ENCODE measurements around the gene DUSP1.
A peak's percentile ranks its signal among the peaks of the same experiment; 100 is the strongest.
"Not testable (repeated sequence)": the region's sequence is repeated elsewhere in the genome, so short reads cannot be mapped to it uniquely, and the experiment has no call there.

Gene DUSP1, protein sequence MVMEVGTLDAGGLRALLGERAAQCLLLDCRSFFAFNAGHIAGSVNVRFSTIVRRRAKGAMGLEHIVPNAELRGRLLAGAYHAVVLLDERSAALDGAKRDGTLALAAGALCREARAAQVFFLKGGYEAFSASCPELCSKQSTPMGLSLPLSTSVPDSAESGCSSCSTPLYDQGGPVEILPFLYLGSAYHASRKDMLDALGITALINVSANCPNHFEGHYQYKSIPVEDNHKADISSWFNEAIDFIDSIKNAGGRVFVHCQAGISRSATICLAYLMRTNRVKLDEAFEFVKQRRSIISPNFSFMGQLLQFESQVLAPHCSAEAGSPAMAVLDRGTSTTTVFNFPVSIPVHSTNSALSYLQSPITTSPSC

GRCh38 chr5:172770675-172771438 is at the start of gene DUSP1:
DUSP1 (minus strand) TSS chr5:172771195; CDS start chr5:172770952, 243 bp downstream.
- DNase-seq (ENCODE audit: low read depth in 4 of 4, low spot score in 1 of 4) = peak; percentile 94 to 99 (median 96)

DNA sequence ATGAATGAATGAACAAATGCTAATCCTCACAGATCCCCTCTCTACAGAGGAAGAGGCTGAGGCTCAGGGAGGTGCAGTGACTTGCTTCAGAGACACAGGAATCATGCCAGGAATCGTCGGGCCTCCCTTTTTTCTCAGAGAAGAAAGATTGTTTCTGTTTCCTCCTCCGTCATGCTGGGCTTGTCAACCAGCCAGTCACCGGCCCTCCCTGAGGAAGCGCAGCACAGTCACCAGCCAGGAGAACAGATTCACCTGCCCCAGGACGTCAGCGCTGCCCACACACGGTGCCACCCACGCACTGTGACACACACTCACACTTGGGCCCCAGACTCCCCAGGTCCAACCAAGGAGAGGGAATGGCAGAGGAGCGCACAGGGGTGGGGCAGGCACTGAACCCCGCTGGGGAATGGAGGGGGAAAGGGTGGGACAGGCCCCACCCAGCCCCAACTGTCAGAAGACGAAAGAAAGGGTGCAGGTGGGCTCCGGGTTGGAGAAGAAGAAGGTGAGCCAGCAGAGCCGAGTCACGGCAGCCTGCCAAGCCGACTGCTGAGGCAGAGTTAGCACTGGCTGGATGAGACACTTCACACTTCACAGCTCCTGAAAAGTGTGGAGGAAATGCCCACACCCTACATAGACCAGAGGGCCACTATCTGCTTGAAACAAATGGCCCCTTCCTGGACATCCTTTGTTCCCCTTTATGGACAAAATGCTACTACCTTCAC is 49.2 kb upstream of the DUSP1 start:
- DNase-seq (ENCODE audit: low read depth in 4 of 4, low spot score in 1 of 4) = peak in 1 of 4 experiments; percentile 23

DNA sequence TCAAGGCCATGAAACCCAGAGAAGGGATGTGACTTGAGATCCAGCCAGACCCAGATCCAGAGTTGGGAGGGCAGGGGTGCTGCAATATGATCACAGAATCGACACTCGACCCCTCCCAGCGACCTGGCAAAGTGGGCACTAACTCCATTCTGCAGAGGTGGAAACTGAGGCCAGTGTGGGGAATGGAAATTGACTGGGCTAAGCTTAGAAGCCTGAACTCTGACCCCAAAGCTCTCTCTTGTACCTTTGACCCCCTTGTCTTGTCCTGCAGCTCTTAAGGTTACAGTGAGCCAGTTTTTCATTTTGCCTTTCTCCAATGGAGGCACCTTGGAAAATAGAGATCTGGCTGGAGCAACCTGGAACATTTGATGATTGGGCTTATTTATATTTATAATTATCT is 48.6 kb upstream of the DUSP1 start:
- DNase-seq (ENCODE audit: low read depth in 4 of 4, low spot score in 1 of 4) = no peak

DNA sequence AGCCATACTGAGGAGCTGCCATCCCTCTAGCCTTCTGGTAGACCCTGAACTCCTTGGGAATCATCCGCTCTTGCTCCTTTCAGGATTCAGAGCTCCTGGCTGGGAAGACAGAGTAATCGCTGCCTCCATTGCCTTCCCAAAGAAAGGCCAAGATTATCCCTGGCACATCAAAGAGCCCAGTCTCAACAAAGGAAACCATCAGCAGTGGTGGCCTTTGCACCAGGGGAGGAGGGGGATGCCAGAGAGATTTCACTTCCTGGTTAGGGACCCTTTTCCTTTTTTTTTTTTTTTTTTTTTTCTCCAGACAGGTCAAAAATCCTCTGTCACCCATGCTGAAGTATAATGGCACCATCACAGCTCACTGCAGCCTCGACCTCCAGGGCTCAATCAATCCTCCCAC is 47.1 kb upstream of the DUSP1 start:
- no peak for DNase-seq (ENCODE audit: low read depth in 4 of 4, low spot score in 1 of 4)

DNA sequence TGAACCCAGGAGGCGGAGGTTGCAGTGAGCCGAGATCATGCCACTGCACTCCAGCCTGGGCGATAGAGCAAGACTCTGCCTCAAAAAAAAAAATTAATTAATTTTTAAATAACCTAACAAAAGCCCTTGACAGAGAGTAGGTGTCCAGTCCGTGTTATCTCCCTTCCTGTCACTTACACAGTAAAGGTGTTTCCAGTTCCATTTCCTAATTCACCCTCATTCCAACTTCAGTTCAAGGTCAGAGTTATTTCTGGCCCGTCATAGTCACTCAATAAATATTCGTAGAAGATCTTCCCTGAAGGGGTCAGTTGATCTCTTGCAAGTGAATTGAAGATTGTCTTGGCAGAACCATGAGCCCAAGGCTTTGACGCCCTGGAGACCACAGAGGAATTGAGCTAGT is 46.7 kb upstream of the DUSP1 start:
- no peak for DNase-seq (ENCODE audit: low read depth in 4 of 4, low spot score in 1 of 4)

- no peak for DNase-seq (ENCODE audit: low read depth in 4 of 4, low spot score in 1 of 4)
Measured at GRCh38 chr5:172816925-172817562, 46.0 kb upstream of the DUSP1 start.

DNA sequence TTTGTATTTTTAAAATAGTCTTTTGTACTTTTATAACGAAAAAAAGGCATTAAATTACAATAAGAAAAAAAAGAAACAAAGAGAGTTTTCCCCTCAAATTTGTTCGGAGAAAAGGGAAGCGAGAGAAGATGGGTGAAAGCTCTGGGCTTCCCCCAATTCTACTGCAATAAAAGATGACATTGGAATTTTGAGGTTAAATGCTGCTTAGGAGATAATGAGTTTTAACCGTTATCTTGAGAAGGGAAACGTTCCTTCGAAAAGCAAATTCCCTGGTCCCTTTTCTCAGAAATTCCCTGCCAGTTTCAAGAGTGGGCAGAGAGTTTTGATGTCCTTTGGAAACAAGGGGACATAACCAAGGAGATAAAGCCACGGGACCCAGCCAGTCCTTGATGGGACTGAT is 44.6 kb upstream of the DUSP1 start:
- DNase-seq (ENCODE audit: low read depth in 4 of 4, low spot score in 1 of 4) = no peak

GRCh38 chr5:172810996-172811395 is 40.0 kb upstream of the DUSP1 start:
- DNase-seq (ENCODE audit: low read depth in 4 of 4, low spot score in 1 of 4) = not testable (repeated sequence)

DNA sequence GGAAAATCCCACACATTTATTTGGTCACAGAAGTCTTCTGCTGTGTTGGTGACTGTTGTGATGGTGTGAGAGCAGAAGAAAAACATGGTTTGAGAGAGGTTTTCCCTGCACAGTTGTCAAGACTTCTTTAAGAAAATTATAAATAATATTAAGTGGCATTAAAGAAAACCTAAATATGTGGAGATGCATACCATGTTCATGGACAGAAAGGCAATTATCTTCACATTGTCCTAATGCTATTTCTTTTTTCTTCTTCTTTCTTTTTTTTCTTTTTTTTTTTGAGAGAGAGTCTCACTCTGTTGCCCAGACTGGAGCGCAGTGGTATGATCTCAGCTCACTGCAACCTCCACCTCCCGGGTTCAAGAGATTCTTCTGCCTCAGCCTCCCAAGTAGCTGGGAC is 38.8 kb upstream of the DUSP1 start:
- no peak for DNase-seq (ENCODE audit: low read depth in 4 of 4, low spot score in 1 of 4)

DNA sequence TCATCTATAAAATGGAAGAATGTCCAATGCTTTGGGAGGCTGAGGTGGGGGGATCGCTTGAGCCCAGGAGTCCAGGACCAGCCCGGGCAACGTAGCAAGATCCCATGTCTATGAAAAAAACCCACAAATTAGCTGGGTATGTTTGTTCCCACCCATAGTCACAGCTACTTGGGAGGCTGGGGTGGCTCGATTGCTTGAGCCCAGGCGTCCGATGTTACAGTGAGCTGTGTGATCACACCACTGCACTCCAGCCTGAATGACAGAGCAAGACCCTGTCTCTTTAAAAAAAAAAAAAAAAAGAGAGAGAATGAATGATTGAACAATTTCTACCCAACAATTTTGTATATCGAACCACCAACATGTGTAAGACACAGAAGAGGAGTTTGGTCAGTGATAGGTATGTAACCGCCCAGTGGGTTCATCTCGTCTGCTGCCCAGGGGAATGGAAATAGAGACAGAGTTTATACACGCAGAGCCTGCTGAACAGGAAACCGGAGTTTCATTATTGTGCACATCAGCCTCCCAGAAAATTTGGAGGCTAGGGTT is 36.8 kb upstream of the DUSP1 start:
- no peak for DNase-seq (ENCODE audit: low read depth in 4 of 4, low spot score in 1 of 4)

DNA sequence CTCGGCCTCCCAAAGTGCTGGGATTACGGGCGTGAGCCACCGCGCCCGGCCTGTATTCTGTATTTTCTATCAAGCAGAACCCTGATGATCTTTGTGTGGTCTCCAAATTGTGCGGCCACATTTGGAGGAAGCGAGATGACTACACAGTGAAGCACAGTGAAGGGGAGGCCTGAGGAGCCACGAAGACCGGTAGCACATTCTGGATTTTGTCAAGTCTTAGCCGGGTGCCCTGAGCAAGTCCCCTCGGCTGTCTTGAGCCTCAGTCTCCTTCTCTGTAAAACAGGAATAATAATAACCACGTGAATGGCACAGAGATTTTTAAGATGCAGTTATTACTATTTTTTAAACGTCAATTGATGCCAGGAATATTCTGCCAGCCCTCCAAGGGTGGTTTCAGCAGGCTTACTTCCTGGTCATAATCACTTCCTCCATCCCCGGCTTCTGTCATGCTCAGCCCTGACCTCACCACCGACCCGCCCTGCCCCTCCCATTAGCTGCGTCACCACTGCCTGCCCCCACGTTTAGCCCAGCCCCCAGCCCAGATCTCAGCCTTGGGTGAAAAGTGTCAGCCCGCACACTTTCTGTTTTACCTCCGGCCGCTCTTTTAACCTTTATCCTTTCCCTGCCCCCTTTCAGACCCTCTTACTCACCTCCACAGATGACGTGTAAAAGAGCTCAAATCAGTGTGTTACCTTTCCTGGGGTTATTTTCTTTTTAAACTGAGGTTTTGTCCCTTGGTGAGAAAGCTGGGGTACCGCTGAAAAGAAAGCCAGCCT is 36.1 kb upstream of the DUSP1 start:
- DNase-seq (ENCODE audit: low read depth in 4 of 4, low spot score in 1 of 4) = peak; percentile 63 to 94 (median 76)

GRCh38 chr5:172805736-172806255 is 34.8 kb upstream of the DUSP1 start:
- no peak for DNase-seq (ENCODE audit: low read depth in 4 of 4, low spot score in 1 of 4)

DNA sequence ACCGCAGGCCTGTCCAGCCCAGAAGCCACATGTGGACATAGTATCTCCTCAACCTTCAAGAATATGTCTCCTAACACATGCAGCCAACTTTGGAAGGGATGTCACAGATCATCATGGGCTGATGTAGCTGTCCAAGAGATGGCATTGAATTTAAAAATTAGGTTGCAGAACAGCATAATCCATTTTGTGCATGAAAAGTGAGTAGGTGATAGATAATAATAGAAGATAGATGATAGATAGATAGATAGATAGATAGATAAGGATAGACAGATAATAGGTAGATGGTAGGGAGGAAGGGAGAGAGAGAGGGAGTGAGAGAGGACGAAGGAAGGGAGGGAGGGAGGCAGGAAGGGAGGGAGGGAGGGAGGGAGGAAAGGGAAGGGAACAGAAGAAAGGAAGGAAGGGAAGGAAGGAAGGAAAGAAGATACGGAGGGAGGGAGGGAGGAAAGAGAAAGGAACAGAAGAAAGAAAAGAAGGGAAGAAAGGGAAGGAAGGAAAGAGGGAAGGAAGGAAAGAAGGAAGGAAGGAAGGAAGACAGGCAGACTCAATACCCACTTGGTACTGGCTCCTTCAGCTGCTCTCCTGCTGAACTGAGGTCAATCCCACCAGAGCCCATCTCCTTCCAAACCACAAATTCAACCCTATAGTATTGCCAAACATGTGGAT is 34.2 kb upstream of the DUSP1 start:
- DNase-seq (ENCODE audit: low read depth in 4 of 4, low spot score in 1 of 4) = no peak

DNA sequence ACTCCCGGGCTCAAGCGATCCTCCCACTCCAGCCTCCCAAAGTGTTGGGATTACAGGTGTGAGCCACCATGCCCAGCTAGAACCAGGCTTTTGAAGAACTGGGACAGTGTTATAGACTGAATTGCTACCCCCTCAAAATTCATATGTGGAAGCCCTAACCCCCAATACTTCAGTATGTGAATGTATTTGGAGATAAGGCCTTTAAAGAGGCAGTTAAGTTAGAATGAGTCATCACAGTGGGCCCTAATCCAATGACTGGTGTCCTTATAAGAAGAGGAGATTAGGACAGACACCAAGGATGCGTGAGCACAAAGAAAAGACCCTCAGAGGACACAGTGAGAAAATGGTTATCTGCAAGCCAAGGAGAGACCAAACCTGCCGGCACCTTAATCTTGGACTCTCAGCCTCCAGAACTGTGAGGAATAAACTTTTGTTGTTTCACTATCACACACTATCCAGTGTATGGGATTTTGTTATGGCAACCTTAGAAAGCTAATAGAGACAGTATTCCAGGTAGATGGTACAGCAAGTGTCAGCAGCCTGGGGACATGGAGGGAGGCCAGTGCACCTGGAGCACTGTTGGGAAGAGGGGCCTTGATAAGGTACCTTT is 31.7 kb upstream of the DUSP1 start:
- DNase-seq (ENCODE audit: low read depth in 4 of 4, low spot score in 1 of 4) = no peak

DNA sequence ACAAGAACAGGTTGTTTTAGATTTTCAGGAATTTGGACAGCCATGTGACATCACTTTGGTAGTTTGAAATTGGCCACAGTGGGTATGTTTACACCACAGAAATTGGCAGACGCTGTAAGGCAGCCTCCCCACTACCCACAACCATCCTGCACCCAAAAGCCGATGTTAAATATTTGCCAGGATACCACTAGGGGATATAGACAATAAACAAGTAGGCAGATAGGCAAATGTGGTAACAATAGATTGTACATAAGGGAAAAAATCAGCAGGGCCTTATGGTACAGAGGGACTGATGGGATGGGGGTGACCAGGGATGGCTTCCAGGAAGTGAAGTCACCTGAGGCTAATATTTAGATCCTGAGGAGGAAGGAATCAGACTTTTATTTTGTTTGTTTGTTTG is 31.1 kb upstream of the DUSP1 start:
- no peak for DNase-seq (ENCODE audit: low read depth in 4 of 4, low spot score in 1 of 4)

DNA sequence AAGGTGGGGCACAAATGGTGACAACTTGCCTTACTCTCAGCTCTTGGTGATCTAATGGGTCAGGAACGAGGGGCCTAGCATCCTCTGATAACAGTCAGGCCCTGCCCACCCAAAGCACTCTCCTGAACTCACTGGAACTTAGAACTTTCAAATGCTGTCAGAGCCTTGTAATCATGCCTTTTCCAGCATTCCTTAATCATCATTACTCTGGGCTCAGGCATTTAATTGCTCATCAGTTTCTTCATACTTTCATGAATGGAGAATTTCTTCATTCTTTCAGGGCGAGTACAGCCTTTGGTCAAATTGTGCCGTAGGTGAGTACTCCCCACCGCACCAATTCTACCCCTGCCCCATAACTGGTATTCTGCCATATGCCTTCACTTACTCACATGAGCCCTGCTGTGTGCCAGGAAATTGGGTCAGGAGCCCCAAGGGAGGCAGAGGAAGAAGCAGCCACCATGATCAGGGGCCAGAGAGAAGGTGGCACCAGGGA is 30.2 kb upstream of the DUSP1 start:
- DNase-seq (ENCODE audit: low read depth in 4 of 4, low spot score in 1 of 4) = no peak

GRCh38 chr5:172800088-172800551 is 29.1 kb upstream of the DUSP1 start:
- no peak for DNase-seq (ENCODE audit: low read depth in 4 of 4, low spot score in 1 of 4)

DNA sequence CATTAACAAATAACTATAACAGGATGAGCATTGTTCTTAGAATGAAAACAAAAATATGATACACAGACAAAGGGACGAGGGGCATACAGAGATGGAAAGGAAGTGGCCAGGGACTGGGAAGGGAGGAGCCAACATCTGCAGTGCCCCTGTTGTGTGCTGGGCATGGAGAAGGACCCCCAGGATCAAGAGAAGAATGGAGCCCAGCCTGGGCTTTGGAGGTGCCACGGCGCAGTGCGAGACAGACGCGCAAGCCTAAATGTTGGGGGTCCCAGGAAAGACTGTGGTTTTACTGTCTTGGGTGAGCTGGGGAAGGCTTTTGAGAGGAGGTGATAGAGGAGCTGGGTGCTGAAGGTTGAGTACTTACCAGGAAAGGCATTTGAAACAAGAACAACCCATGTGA is 28.4 kb upstream of the DUSP1 start:
- DNase-seq (ENCODE audit: low read depth in 4 of 4, low spot score in 1 of 4) = no peak

Measured in stimulated activated CD4-positive, alpha-beta T cell treated with anti-CD3 and anti-CD28 coated beads, Interleukin-1b, Interleukin-23, amount 100 ng/mL, for 24 hours (primary cell).